ENCODE results near the gene REM1.
A peak's percentile ranks its signal among the peaks of the same experiment; 100 is the strongest.

Gene REM1

DNA sequence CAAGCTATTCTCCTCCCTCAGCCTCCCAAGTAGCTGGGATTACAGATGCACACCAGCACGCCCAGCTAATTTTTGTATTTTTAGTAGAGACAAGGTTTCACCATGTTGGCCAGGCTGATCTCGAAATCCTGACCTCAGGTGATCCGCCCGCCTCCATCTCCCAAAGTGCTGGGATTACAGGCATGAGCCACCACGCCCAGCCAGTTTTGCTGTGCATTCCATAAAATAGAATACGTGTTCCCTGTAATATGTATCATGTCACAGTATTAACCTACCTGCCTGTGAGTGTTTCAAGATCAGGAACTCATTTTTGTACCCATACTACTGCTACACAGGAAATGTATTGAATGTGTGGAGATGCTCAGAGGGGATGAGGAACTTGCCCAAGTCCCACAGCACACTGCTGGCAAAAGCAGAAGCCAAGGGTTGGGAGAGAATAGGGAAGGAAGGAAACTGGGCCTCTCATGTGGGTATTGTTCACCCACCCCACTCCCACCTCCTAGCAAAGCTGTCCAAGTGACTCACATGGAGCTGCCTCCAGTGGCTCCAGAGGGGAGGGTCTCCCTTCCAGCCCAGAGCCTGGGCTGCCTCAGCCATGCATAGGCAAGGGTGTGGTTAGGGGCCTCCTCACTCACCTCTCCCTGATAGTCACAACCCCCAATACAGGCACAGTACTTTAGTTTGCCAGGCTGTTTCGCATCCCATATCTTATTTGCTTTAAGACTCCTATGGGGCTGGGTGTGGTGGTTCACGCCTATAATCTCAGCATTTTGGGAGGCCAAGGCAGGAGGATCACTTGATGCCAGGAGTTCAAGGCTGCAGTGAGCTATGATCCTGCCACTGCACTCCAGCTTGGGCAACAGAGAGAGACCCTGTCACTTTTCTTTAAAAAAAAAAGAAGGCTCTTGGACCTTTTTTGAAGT, 48.5 kb downstream of the REM1 start:
- DNase-seq (ENCODE audit: low spot score) = peak; percentile 46

DNA sequence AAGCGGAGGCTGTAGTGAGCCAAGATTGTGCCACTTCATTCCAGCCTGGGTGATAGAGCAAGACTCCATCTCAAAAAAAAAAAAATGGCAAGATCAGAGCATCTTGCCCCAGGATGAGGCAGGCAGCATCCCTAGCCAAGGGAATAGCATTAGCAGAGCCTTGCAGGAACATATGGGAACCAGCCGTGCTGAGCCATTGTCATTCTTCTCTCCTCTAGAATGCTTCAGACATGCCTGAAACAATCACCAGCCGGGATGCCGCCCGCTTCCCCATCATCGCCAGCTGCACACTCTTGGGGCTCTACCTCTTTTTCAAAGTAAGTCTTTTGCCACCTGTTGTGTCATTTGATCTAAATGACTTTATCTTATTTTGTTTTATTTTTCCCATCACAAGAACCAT, 52.2 kb downstream of the REM1 start:
- DNase-seq (ENCODE audit: low spot score) = no peak
